KOPT-K1 (cell line): ENCODE data around the gene GJA3.

ENCODE experiments used
- H3K27ac ChIP-seq: fragments of 200-600 bp; sonication (generic); 2 replicates; pipeline ENCODE4 v1.5.1; 2016; ENCODE audit warnings: antibody characterized with exemption, mild to moderate bottlenecking, low read depth, low read length; ENCODE audit not compliant: poor library complexity, severe bottlenecking
- H3K36me3 ChIP-seq: fragments of 200-600 bp; sonication (generic); 2 replicates; pipeline ENCODE4 v1.5.1; 2017; ENCODE audit warnings: antibody characterized with exemption, mild to moderate bottlenecking, low read length, moderate library complexity; ENCODE audit not compliant: insufficient read depth
- H3K9me3 ChIP-seq: fragments of 200-600 bp; sonication (generic); 2 replicates; pipeline ENCODE4 v1.5.1; 2017; ENCODE audit warnings: antibody characterized with exemption, low read length, mild to moderate bottlenecking; ENCODE audit not compliant: insufficient read depth, poor library complexity, severe bottlenecking

GJA3 gene

DNA sequence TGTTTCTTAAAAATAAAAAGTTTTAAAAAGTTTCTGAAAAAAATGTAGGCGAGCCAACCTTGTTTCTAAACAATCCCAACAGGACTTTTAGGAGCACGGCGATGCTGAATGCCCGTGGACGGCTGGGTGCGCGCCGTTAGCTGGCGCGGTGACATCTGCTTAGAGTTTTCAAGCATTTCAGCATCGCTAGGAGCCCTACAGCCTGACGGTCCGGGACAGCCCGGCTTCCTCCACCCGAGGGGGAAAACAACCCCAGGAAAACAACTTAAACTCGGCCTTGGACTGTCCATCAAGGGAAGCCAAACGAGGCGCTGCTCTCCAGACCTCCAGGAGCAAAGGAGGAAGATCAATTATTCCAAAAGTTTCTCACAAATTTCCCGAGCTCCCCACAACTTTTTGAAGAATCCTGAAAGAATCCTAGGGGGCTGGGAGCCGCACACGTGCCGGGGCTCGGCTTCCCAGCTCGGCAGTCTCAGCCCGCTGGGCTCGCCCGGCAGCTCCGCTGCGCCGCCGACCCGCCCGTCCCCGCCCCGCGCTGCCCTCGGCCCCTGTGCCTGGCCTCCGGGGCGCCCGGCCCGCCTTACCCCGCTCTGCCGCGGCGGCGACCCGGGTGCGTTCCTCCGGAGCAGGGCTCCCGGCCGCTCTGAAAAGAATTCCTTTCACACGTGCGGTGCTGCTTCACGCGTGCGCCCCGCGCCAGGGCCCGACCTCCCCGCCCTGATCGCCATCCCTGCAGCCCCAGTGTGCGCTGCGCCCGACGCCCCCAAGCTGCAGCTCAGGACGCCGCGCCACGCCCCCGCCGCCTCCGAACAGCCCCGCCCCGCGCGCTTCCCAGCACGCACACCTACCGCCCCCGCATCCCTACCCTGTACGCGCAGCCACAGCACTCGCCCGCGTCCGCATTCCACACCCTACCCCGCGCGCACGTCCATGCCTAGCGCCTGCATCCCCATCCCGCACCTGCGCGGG lies at the start of gene GJA3:
GJA3 (minus strand) TSS at position 747 of the 969 bp plus-strand sequence. CDS start 17,764 bp downstream, outside the sequence.
- H3K9me3 ChIP-seq = no peaks in the 10 kb centered on the region
- no peak within 1 kb of the TSS for H3K27ac ChIP-seq
- no peaks in the 10 kb centered on the region for H3K36me3 ChIP-seq

DNA sequence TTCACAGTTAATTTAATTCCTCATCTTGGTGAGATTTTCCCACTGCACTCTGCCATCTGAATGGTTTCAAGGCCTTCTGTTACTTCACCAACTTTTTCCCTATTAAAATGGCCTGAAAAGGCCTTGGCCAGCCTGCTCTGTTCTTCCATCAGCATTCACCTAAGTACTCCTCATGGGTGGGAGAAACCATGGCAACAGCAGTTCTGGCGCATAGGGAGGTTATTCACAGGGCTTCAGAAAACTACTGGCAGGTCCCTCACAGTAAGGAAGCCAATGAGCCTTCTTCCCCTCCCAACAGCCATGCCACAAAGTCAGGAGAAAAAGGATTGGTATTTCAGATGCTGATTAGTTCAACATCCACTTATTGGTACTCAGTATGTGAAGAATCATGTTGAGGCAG lies 49.1 kb upstream of the GJA3 start:
- H3K36me3 ChIP-seq = no peaks in the 10 kb centered on the region
- no peaks in the 10 kb centered on the region for H3K9me3 ChIP-seq
- H3K27ac ChIP-seq = no peak overlapping the region

DNA sequence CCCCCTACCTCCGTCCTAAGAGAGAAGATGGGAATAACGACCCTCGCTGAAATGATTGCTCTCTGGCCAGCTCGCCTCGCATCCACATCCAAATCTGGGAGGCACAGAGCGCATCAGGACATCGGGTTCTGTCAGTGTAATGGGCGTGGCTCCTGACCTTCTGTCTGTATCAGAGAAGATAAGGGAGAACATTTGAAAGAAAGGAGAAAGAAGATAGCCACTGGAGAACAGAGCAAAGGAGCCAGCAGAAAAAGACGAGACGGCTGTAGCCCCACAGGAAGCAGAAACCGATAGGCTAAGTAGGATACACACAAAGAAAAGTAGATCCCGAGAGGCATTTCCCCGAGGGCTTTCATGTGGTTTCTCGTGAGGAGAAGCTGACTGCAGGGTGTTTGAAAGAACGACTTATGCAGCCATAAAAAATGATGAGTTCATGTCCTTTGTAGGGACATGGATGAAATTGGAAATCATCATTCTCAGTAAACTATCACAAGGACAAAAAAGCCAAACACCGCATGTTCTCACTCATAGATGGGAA lies 45.9 kb upstream of the GJA3 start:
- H3K27ac ChIP-seq = no peak overlapping the region
- H3K9me3 ChIP-seq = peaks cover 3% of the 10 kb centered on the region
- no peaks in the 10 kb centered on the region for H3K36me3 ChIP-seq

DNA sequence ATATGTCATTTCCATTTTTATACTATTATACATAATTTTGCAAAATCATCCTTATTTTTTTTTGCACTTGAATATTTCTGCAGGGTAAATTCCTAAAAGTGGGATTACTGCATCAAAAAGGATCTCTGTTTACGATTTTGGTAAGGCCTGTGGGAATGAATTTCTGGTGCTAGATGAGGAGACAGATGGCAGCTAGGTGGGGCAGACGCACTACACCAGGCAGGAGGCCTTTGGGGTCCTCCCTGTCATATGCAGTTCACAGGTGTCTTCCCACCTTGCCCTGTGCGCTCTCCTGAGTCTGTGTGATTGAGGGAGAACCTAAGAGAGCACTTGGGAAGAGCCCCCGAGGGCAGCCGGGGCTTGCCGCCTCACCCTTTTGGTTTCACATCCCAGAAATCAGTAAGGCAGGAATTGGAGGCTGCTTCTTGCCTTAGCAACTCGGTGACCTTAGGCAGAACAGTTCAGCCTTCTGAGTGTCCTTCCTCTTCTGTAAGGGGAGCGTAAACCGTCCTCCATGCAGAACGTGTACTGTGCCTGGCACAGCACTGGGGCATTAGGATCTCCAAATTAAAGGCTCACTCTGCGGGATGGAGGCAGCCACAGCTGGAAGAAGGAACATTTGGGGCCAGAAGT lies 45.3 kb upstream of the GJA3 start:
- H3K27ac ChIP-seq = no peak overlapping the region
- H3K9me3 ChIP-seq = peaks cover 7% of the 10 kb centered on the region
- no peaks in the 10 kb centered on the region for H3K36me3 ChIP-seq

DNA sequence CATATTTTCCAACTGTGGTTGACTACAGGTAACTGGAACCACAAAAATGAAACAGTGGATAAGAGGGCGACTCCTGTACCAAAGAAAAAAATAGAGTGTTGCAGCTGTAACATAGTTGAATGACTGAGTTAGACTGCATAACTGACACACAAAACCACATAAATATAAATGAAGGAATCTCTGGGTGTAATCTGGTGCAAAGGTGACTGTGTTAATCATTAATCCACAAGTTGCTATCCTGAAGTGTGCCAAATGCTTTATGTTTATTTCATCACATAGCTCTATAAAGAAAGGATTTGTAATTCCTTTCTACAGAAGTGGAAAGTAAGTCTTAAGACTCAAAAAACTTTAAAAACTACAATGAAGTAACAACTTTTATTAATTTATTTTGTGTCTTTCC lies 37.9 kb upstream of the GJA3 start:
- Histone ChIP-seq H3K36me3 (no peaks in the 10 kb centered on the region), H3K9me3 (peaks cover 7% of the 10 kb centered on the region), H3K27ac (no peak overlapping the region)

DNA sequence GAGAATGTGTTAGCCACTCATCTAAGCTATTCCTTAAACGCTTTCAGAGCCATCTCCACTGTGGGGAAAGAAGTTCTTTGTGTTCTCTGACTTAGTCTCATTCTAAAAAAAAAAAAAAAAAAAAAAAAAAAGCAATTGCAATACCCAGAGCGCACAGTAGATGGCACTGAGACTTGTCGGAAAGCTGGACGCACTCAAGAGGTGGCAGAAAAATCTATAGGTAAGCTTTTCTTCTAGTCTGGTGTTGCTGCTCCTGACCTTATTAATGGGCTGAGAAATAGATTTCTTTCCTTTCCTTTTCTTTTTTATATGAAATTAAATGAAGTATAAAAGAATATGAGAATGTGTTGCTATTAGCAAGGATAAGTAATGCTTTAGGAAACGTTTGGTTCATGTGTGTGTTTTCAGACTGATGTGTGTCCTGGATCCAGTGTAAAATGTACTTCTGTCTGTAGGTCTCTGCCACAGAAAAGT lies 36.5 kb upstream of the GJA3 start:
- Histone ChIP-seq H3K36me3 (no peaks in the 10 kb centered on the region), H3K27ac (no peak overlapping the region), H3K9me3 (peaks cover 7% of the 10 kb centered on the region)

DNA sequence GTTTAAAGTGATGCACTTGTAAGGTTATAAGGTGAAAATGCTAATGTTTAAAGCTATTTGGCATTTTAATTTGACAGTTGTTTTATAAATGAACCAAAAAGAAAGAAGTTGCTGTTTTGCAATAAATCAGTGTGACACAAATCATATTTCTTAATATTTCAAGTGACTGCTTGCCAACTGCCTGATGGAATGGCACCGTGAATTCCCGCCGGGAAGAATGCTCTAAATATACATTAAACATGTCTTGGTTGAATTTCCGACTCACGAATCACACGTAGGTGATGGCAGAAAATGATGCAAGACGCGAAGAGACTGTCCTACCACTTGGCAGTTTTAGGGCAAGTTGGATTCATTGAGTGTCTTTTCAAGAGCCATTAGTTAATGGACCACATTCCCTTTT lies 34.9 kb upstream of the GJA3 start:
- Histone ChIP-seq H3K9me3 (no peaks in the 10 kb centered on the region), H3K36me3 (no peaks in the 10 kb centered on the region), H3K27ac (no peak overlapping the region)

DNA sequence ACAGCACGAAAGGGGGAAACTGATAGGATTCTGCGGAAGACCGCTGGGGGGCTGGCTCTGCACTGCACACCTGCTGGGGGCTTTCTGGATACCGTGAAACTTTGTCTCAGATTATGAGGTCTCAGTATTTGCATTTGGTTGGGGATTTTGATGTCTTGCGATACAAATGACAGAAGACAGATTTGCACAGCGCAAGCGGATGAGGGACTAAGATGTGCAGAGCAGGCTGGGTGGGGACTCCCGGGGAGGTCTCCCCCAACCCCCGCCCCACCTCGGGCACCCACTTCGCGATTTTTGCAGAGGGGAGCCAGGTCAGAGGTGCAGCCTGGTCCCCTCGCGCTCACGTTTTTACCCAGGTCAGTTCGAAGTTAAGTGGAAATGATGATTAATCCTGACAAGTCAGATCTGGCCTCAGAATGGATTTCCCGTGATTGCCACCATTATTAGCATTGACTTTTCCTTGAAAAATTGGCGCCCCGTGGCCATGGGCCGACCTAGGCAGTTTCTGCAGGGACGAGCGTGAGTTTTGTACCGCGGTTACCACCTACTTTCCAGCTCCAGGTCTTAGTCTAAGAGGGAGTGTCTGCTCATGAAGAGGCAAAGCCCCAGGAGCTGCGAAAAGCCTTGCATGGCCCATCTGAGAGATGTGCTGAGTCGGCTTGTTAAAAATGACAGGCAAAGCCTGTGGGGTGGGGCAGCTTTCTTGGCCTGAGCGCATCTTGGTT lies 33.2 kb upstream of the GJA3 start:
- Histone ChIP-seq H3K9me3 (no peaks in the 10 kb centered on the region), H3K36me3 (no peaks in the 10 kb centered on the region), H3K27ac (no peak overlapping the region)

DNA sequence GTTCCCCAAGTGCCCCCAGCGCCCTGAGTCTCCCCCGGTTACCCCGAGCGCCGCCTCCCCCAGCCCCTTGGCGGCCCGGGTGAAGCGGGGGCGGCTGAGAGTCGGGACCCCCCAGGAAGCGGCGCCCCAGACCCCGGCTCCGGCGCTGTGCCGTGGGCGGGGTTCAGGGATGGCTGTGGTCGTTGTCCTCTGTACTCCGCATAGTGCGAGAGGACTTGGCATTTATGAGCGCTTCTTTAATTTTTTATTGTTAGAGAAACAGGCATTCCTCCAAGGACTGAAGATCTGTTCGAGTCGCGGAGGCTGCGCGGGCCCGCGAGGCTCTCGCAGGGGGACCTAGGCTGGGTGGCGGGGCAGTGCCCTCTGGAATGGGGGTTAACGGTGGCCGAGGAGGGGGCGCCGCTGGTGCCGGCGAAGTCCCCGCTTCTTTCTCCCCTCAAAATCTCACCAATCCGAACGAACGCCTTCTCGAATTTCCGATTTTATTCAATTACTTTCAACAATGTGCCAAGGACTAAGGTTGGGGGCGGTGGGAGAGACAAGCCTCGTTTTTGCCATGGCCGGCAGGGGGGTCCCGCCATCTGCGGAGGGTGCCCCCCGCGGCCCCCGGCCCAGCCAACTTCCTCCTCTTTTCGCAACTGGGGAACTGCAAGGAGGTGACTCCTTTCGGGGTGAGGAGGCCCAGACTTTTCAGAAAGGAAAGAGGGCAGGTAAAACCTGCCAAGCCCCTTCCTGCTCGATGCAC lies 32.5 kb upstream of the GJA3 start:
- H3K27ac ChIP-seq = no peak overlapping the region

DNA sequence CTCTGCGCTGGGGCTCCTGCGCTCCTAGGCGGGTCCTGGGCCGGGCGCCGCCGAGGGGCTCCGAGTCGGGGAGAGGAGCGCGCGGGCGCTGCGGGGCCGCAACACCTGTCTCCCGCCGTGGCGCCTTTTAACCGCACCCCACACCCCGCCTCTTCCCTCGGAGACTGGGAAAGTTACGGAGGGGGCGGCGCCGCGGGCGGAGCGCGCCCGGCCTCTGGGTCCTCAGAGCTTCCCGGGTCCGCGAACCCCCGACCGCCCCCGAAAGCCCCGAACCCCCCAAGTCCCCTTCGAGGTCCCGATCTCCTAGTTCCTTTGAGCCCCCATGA lies 31.9 kb upstream of the GJA3 start, which contains the start of gene GJB2:
GJB2 (minus strand) TSS at position 103 of the 326 bp plus-strand sequence. CDS start 3,357 bp downstream, outside the sequence.
- Histone ChIP-seq H3K9me3 (no peaks in the 10 kb centered on the region), H3K36me3 (no peaks in the 10 kb centered on the region), H3K27ac (no peak within 1 kb of the TSS)

More for the DNA sequence above, 32.5 kb upstream of the GJA3 start:
- Histone ChIP-seq H3K9me3 (no peaks in the 10 kb centered on the region), H3K36me3 (no peaks in the 10 kb centered on the region)

DNA sequence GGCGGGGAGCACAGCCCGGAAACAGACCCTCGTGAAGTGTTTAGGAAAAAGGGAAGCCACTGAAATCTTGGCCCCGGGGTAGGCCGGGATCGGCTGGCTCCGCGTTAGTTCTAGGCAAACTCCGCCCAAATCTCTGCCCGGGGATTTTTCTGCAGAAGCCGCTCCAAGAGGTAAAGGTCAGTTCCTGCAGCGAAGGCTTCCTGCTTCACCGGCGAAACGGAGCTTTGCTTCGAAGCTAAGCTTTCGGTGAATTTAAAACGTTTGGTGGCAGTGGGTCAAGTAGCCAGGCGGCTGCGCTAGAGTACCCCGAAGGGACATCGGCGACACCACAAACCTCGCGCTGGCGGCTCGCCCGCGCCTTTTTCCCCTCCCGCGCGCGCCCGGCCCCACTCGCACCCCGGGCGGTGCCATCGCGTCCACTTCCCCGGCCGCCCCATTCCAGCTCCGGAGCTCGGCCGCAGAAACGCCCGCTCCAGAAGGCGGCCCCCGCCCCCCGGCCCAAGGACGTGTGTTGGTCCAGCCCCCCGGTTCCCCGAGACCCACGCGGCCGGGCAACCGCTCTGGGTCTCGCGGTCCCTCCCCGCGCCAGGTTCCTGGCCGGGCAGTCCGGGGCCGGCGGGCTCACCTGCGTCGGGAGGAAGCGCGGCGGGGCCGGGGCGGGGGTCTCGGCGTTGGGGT lies 31.4 kb upstream of the GJA3 start:
- Histone ChIP-seq H3K9me3 (no peaks in the 10 kb centered on the region), H3K27ac (no peak overlapping the region), H3K36me3 (no peaks in the 10 kb centered on the region)

DNA sequence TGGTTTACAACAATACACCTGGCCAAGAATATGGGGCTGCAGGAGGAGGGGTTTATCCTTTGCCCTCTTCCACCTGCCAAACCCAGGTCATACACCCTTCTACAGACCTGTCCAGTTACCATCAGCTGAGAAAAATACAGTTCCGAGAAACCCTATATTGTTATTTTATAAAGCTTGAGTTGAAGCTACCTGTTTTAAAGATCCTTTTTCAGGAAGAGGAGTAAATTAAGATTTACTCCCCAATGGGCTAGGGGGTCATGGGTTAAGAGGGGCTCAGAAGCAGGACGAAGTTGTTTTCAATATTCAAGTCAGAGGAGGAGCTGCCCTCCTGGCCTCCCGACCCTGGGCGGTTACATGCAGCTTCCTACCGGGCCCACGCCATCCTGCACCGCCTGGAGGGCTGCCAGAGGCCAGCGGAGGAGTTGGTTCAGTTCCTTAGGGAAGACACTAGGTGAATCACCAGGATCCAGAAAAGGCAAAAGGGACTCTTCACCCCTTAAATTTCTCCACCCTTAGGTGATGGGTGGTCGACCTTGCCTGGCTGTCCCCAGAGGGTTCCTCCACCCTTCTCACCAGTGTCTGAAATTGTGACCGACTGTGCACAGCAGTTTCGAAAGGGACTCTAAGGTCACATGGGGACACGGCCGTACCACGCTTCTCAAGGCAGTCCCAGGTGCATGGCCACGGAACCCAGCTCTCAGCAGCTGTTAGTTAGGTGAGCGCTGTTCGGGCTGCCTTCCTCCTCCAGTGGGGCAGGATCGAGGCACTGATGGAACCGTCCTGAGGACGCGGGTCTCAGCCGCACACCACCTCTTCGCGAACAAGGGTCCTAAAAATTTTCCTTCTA lies 30.7 kb upstream of the GJA3 start:
- Histone ChIP-seq H3K36me3 (no peaks in the 10 kb centered on the region), H3K9me3 (no peaks in the 10 kb centered on the region), H3K27ac (no peak overlapping the region)
